GM12878 (cell line): ENCODE measurements around the gene HELZ.

ENCODE experiments used
- NKRF ChIP-seq: fragments of 450-650 bp; conservative IDR thresholded peaks from 2 replicates; pipeline ENCODE4 v1.6.1; 2017; ENCODE audit warnings: mild to moderate bottlenecking, moderate library complexity
- NRF1 ChIP-seq: conservative IDR thresholded peaks from 2 replicates; pipeline ENCODE4 v1.6.1; 2011; ENCODE audit warnings: mild to moderate bottlenecking, low read depth, low read length, improper control_type of control experiment
- POLR2A ChIP-seq: IDR thresholded peaks from 2 replicates; pipeline ENCODE4 v1.6.1; 2011; ENCODE audit warnings: low read depth, mild to moderate bottlenecking, low read length
- RUNX3 ChIP-seq: IDR thresholded peaks from 2 replicates; pipeline ENCODE4 v1.6.1; 2012; ENCODE audit warnings: low read length, inconsistent platforms
- TF ChIP-seq, protein P1 (sequence below), 3 experiments: IDR thresholded peaks in 2 of 3; conservative IDR thresholded peaks in 1 of 3; 2 replicates each; pipeline ENCODE4 v1.5.1; 2011; ENCODE audit warnings: low read depth in 3 of 3, low read length in 3 of 3, mild to moderate bottlenecking in 3 of 3, control low read depth in 2 of 3, moderate library complexity in 2 of 3, inconsistent platforms in 1 of 3, mixed read lengths in 1 of 3; ENCODE audit not compliant: control insufficient read depth in 2 of 3, insufficient read depth in 1 of 3; ENCODE audit errors: extremely low read depth in 1 of 3
- TF ChIP-seq, protein P2 (sequence below): fragments of 450-650 bp; IDR thresholded peaks from 2 replicates; pipeline ENCODE4 v1.6.1; 2017; ENCODE audit warnings: mild to moderate bottlenecking

DNA sequence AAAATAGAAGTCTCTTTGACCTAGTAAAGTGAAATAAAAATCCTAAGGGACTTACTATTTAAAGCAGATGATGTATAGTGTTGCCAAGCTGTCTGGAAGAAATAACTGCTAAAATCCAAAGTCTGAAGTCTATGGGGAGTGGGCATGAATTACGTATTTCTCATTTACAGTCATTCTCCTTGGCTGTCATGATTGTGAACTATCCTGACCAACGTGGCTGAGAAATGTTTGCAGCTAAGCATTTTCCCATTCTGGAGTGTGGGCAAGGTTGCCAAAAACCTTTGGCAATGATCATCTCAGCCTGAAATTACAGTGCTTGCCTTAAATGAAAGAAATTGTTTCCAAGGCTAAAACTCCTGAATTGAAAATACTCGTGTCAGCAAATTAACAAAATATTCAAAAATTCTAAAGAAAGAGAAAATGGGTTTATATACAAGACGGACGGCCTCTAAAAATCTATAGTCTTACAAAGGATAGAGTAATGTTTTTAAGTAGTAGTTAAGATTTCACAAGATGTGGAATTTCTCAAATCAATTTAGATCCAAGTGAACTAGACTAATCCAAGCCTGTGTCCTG lies 123.6 kb downstream of the HELZ start:
- TF ChIP-seq RUNX3 (no peak), POLR2A (no peak), NRF1 (no peak), NKRF (no peak)
- TF ChIP-seq, protein P1, sequence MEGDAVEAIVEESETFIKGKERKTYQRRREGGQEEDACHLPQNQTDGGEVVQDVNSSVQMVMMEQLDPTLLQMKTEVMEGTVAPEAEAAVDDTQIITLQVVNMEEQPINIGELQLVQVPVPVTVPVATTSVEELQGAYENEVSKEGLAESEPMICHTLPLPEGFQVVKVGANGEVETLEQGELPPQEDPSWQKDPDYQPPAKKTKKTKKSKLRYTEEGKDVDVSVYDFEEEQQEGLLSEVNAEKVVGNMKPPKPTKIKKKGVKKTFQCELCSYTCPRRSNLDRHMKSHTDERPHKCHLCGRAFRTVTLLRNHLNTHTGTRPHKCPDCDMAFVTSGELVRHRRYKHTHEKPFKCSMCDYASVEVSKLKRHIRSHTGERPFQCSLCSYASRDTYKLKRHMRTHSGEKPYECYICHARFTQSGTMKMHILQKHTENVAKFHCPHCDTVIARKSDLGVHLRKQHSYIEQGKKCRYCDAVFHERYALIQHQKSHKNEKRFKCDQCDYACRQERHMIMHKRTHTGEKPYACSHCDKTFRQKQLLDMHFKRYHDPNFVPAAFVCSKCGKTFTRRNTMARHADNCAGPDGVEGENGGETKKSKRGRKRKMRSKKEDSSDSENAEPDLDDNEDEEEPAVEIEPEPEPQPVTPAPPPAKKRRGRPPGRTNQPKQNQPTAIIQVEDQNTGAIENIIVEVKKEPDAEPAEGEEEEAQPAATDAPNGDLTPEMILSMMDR (IDR thresholded peaks at IDR 0.05 in 2 of 3, conservative IDR thresholded peaks at IDR 0.05 in 1 of 3; ENCODE audit: control insufficient read depth in 2 of 3, extremely low read depth in 1 of 3, insufficient read depth in 1 of 3, low read depth in 3 of 3, low read length in 3 of 3): no peak
- TF ChIP-seq, protein P2, sequence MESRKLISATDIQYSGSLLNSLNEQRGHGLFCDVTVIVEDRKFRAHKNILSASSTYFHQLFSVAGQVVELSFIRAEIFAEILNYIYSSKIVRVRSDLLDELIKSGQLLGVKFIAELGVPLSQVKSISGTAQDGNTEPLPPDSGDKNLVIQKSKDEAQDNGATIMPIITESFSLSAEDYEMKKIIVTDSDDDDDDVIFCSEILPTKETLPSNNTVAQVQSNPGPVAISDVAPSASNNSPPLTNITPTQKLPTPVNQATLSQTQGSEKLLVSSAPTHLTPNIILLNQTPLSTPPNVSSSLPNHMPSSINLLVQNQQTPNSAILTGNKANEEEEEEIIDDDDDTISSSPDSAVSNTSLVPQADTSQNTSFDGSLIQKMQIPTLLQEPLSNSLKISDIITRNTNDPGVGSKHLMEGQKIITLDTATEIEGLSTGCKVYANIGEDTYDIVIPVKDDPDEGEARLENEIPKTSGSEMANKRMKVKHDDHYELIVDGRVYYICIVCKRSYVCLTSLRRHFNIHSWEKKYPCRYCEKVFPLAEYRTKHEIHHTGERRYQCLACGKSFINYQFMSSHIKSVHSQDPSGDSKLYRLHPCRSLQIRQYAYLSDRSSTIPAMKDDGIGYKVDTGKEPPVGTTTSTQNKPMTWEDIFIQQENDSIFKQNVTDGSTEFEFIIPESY: no peak
